Mesenchymal stem cell (in vitro differentiated cells and primary cell): ENCODE measurements around the gene FAM180B. TPM values are rescaled to one million over a fixed set of nuclear protein-coding genes. Genes with fewer than 3 reads are reported as not detected.

Experiments used
- small RNA-seq: library from polyadenylated mRNA; stranded (forward); fragments of <200 nt; extraction: miRNeasy Mini kit (QIAGEN cat#:217004); gene quantifications from one replicate; pipeline ENCODE3, GENCODE V24; 2013; ENCODE audit warnings: low read depth

Gene FAM180B

Small RNA genes within 50 kb of the gene (small RNA-seq; reads per million reads assigned to genes)
- gene RN7SL652P (not detected), gene RNU5E-10P (not detected)
